ENCODE measurements around the gene HIP1. TPM values are rescaled to one million over a fixed set of nuclear protein-coding genes. Genes with fewer than 3 reads are reported as not detected.

The HIP1 gene
- total and polyA plus RNA-seq, 9 of the 15 experiments (the other 6 are each of a cell fraction or from before 2014, with no cell fraction given) = 2.4 to 13.7 (median 9.5) TPM

DNA sequence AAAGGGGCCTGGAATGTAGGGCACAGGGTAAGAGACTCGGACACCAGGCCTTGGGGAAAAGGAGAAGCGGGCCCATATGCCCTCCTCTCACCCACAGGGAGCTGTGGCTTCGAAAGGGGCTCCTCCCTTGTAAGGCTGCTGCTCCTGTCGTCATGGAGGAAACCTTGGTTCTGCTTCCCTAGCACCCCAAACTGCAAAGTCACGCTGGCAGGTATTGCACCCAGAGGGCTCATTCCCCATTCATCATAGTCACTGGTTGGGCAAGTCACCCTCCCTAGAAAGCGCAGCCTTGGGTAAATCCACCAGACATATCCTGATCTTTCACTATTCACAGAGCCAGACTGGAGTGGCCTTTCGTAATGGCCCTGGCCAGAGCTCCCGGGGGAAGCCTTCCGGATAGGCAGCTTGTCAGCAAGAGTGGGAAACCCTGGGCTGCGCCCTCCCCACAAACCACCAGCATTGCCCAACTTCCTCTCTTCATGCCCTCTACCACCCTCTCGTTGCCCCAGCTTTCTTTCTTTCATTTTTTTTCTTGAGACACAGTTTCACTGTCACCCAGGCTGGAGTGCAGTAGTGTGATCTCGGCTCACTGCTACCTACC lies 121.0 kb downstream of the HIP1 start:
- ChIA-PET POLR2A (interaction anchor here (0.6 to 1.0 kb wide), 2 partner anchors 9 to 302 kb away, joined by 3 read pairs; no protein-coding TSS in a partner anchor), CTCF (ENCODE audit: low intra/inter-chr PET ratio) (no interaction called here)
- H3K4me1 ChIP-seq (replicated peaks in 1 of 2; ENCODE audit: control insufficient read depth in 2 of 2, insufficient read depth in 2 of 2, low read length in 2 of 2) = no peaks in the 10 kb centered on the region; a peak in 1 of 5 replicates
- no peak overlapping the region for H3K4me2 ChIP-seq (ENCODE audit: insufficient read depth, low read length)
- no peaks in the 10 kb centered on the region for H3K27me3 ChIP-seq (ENCODE audit: control insufficient read depth in 2 of 2, insufficient read depth in 2 of 2, low read length in 2 of 2)
- in situ Hi-C loops (cut with MboI) = no loop called here
- H3K27ac ChIP-seq (ENCODE audit: extremely low read depth, low read depth, low read length) = no peak overlapping the region
- FAIRE-seq = no peak
- no peak for DNase-seq (ENCODE audit: extremely low read depth in 1 of 4, low spot score in 3 of 4)
- H3K79me2 ChIP-seq (ENCODE audit: control insufficient read depth, insufficient read depth, low read length) = no peaks in the 10 kb centered on the region
- H3K4me3 ChIP-seq = no peak overlapping the region
- no peak overlapping the region for H2AFZ ChIP-seq (ENCODE audit: low read depth, low read length)
- H3K36me3 ChIP-seq (ENCODE audit: control insufficient read depth, insufficient read depth, low read length) = no peaks in the 10 kb centered on the region
- H3K9me1 ChIP-seq (ENCODE audit: control insufficient read depth, insufficient read depth, low read length) = peaks cover 3% of the 10 kb centered on the region
- intact Hi-C loops (cut with micrococcal nuclease) = no loop called here
- BruUV-seq (replicated peaks) = no TSS peak
- ATAC-seq = peak; percentile 12; the same call in 2 of the 3 replicates
- no peaks in the 10 kb centered on the region for H4K20me1 ChIP-seq (replicated peaks; ENCODE audit: control insufficient read depth, insufficient read depth, low read length)
- H3K9me3 ChIP-seq (replicated peaks; ENCODE audit: control insufficient read depth, insufficient read depth, low read depth, low read length) = no peaks in the 10 kb centered on the region
- peak overlapping the region in 1 of 2 experiments; percentile 81; a peak in 2 of 4 replicates for H3K9ac ChIP-seq (ENCODE audit: insufficient read depth in 1 of 2, low read depth in 2 of 2, low read length in 2 of 2)
- 54% methylated on average over 12 of the region's 12 CpGs for WGBS (ENCODE audit: insufficient coverage, low coverage, missing lambda C conversion rate)
- TF ChIP-seq CEBPG (CRISPR knock-in tag; IDR thresholded peaks at IDR 0.05) (no peak), CEBPG (tag; conservative IDR thresholded peaks at IDR 0.05 in 1 of 2, IDR thresholded peaks at IDR 0.05 in 1 of 2) (peak in 1 of 2 experiments; percentile 72; a peak in 2 of 4 replicates), SREBF2 (CRISPR knock-in tag; IDR thresholded peaks at IDR 0.05) (no peak), RAD51 (IDR thresholded peaks at IDR 0.05; ENCODE audit: borderline replicate concordance, low read depth) (no peak), SMAD4 (CRISPR knock-in tag; conservative IDR thresholded peaks at IDR 0.05) (0 out of 2 replicates have a peak, but pooled peaks have one; percentile 10), TEAD1 (CRISPR knock-in tag; IDR thresholded peaks at IDR 0.05) (no peak), MAFG (tag; conservative IDR thresholded peaks at IDR 0.05) (peak; percentile 56), C11orf30 (IDR thresholded peaks at IDR 0.05; ENCODE audit: low read depth) (peak; percentile 52; the same call in 1 of the 2 replicates), MIER1 (IDR thresholded peaks at IDR 0.05; ENCODE audit: low read depth) (no peak), MAFF (IDR thresholded peaks at IDR 0.05; ENCODE audit: low read length) (peak; percentile 23; the same call in 1 of the 2 replicates), KLF16 (IDR thresholded peaks at IDR 0.05) (no peak), CTCF (IDR thresholded peaks at IDR 0.05 in 2 of 3, conservative IDR thresholded peaks at IDR 0.05 in 1 of 3; ENCODE audit: insufficient read depth in 2 of 3, low read depth in 1 of 3, low read length in 3 of 3) (no peak)
- TF ChIP-seq, protein P1, sequence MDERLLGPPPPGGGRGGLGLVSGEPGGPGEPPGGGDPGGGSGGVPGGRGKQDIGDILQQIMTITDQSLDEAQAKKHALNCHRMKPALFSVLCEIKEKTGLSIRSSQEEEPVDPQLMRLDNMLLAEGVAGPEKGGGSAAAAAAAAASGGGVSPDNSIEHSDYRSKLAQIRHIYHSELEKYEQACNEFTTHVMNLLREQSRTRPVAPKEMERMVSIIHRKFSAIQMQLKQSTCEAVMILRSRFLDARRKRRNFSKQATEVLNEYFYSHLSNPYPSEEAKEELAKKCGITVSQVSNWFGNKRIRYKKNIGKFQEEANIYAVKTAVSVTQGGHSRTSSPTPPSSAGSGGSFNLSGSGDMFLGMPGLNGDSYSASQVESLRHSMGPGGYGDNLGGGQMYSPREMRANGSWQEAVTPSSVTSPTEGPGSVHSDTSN (CRISPR knock-in tag; IDR thresholded peaks at IDR 0.05; ENCODE audit: low read depth) = no peak
- TF ChIP-seq, protein P1 (tag; conservative IDR thresholded peaks at IDR 0.05; ENCODE audit: low read depth) = peak; percentile 71
- TF ChIP-seq, protein P2, sequence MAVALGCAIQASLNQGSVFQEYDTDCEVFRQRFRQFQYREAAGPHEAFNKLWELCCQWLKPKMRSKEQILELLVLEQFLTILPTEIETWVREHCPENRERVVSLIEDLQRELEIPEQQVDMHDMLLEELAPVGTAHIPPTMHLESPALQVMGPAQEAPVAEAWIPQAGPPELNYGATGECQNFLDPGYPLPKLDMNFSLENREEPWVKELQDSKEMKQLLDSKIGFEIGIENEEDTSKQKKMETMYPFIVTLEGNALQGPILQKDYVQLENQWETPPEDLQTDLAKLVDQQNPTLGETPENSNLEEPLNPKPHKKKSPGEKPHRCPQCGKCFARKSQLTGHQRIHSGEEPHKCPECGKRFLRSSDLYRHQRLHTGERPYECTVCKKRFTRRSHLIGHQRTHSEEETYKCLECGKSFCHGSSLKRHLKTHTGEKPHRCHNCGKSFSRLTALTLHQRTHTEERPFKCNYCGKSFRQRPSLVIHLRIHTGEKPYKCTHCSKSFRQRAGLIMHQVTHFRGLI (CRISPR knock-in tag; IDR thresholded peaks at IDR 0.05) = no peak
- TF ChIP-seq, protein P3, sequence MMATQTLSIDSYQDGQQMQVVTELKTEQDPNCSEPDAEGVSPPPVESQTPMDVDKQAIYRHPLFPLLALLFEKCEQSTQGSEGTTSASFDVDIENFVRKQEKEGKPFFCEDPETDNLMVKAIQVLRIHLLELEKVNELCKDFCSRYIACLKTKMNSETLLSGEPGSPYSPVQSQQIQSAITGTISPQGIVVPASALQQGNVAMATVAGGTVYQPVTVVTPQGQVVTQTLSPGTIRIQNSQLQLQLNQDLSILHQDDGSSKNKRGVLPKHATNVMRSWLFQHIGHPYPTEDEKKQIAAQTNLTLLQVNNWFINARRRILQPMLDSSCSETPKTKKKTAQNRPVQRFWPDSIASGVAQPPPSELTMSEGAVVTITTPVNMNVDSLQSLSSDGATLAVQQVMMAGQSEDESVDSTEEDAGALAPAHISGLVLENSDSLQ (IDR thresholded peaks at IDR 0.05) = peak; percentile 64
